BLaER1 treated with 17β-estradiol and CSF1 and Interleukin-3, amounts not matched to agents 10 nM and 100 nM (cell line): ENCODE measurements around the gene PTPRN2.
A peak's percentile ranks its signal among the peaks of the same experiment; 100 is the strongest.

Source experiments
- H3K27ac ChIP-seq, 11 experiments: shearing (Covaris generic); formaldehyde crosslinking; 2 replicates each; pipeline ENCODE4 v1.8.1; 2022
- H3K27me3 ChIP-seq, 11 experiments: shearing (Covaris generic); formaldehyde crosslinking; 2 replicates each; pipeline ENCODE4 v1.8.1; 2022
- H3K36me3 ChIP-seq, 11 experiments: shearing (Covaris generic); formaldehyde crosslinking; 2 replicates each; pipeline ENCODE4 v1.8.1; 2022
- H3K4me1 ChIP-seq, 10 experiments: shearing (Covaris generic); formaldehyde crosslinking; 2 replicates each; pipeline ENCODE4 v1.8.1; 2022
- H3K4me2 ChIP-seq, 11 experiments: shearing (Covaris generic); formaldehyde crosslinking; 2 replicates each; pipeline ENCODE4 v1.8.1; 2022
- H3K4me3 ChIP-seq, 10 experiments: shearing (Covaris generic); formaldehyde crosslinking; 2 replicates each; pipeline ENCODE4 v1.8.1; 2022
- H3K9ac ChIP-seq, 11 experiments: shearing (Covaris generic); formaldehyde crosslinking; 2 replicates each; pipeline ENCODE4 v1.8.1; 2022
- H3K9me3 ChIP-seq, 11 experiments: shearing (Covaris generic); formaldehyde crosslinking; replicated peaks in 1 of 11; 2 replicates each; pipeline ENCODE4 v1.8.1; 2022
- H4K20me1 ChIP-seq, 11 experiments: shearing (Covaris generic); formaldehyde crosslinking; 2 replicates each; pipeline ENCODE4 v1.8.1; 2022
- Cebpa-rat ChIP-seq, 11 experiments: shearing (Covaris generic); IDR thresholded peaks; 2 replicates each; pipeline ENCODE4 v1.8.1; 2022

Gene PTPRN2

DNA sequence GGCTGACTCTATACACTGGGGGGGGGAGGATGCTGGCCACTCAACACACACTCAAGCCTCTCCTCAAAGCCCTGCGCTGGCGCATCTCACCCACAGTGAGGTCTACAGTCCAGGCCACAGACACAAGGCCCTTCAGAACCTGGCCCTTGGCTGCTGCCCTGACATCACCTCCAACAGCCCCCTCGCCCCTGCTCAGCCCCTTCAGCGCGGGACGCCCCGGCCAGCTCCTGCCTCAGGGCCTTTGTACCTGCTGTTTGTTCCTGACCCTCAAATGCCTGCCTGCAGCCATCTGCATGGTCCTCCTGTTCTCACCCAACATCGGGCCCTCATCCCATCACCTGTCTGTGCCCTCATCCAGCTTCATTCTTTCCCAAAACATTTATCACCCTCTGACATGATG lies 678.3 kb downstream of the PTPRN2 start:
- no peak overlapping the region for H3K4me2 ChIP-seq
- H3K9ac ChIP-seq, result no peak overlapping the region
- H3K36me3 ChIP-seq, result no peaks in the 10 kb centered on the region
- no peaks in the 10 kb centered on the region; a peak in 2 of 22 replicates for H4K20me1 ChIP-seq
- no peak overlapping the region for H3K4me3 ChIP-seq
- H3K27ac ChIP-seq, result no peak overlapping the region
- TF ChIP-seq Cebpa-rat (IDR thresholded peaks at IDR 0.05), result no peak
- peaks cover 13 to 28% (median 25%) of the 10 kb centered on the region in 10 experiments for H3K4me1 ChIP-seq
- 0 out of 22 replicates have a peak, but pooled peaks cover 0 to 4% (median 0%) of the 10 kb centered on the region in 11 experiments for H3K27me3 ChIP-seq
- peaks cover 25 to 46% (median 39%) of the 10 kb centered on the region in 11 experiments for H3K9me3 ChIP-seq

DNA sequence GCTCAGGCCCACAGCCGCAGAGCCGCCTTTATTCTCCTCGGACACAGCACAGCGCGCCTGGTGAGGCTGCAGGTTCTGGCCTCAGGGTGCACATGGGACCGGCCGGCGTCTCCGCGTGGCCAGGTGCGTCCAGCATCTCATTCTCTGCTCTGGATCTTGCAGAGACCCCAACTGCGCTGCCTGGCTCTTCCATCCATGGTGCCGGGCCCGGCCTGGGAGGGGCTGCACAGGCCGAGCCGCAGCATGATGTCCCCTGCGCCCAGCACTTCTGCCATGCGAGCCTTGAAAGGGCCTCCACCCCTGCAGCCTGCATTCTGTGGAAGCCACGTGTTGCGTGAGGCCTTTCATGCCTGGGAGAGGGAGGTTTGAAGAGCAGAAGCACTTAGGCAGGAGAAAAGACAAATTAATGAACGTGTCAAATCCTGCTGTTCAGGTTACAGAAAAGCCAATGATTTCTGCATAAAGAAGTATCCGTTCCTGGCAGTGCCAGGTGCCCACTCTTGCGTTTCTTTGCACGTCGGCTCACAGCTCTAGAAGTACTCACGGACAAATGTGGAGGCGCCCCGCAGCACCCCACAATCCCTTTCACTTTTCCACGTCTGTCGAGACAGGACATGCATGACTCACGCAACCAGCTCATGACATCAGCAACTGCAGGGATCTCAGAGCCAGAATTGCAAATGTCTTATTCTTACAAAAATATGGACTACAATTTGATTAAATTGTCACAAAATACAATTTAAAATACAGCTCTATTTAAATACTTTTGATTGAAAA lies 679.4 kb downstream of the PTPRN2 start:
- no peak for TF ChIP-seq Cebpa-rat (IDR thresholded peaks at IDR 0.05)
- 0 out of 22 replicates have a peak, but pooled peaks cover 0 to 4% (median 0%) of the 10 kb centered on the region in 11 experiments for H3K27me3 ChIP-seq
- H4K20me1 ChIP-seq, result no peaks in the 10 kb centered on the region; a peak in 2 of 22 replicates
- no peaks in the 10 kb centered on the region for H3K36me3 ChIP-seq
- H3K9me3 ChIP-seq, result peaks cover 21 to 34% (median 31%) of the 10 kb centered on the region in 11 experiments; a peak in 21 of 22 replicates
- no peak overlapping the region for H3K27ac ChIP-seq
- H3K4me1 ChIP-seq, result peaks cover 13 to 35% (median 29%) of the 10 kb centered on the region in 10 experiments
- no peak overlapping the region for H3K4me3 ChIP-seq
- H3K4me2 ChIP-seq, result no peak overlapping the region
- no peak overlapping the region for H3K9ac ChIP-seq

DNA sequence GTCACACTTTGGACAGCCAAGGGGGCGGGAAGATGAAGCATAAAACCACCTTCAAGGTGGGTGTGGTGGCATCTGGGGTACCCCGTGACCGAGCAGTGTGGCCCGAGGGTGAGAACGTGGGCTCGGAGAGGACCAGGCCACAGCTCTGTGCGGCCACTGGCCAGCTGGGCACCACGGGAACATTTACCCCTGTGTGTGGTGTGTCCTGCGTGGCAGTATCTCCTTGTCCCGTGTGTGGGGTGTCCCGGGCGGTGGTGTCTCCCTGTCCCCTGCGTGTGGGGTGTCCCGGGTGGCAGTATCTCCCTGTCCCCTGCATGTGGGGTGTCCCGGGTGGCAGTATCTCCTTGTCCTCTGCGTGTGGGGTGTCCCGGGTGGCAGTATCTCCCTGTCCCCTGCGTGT lies 680.5 kb downstream of the PTPRN2 start:
- Histone ChIP-seq H3K9me3 (peaks cover 17 to 24% (median 21%) of the 10 kb centered on the region in 11 experiments; a peak in 21 of 22 replicates), H3K4me1 (peaks cover 13 to 35% (median 29%) of the 10 kb centered on the region in 10 experiments), H3K4me3 (no peak overlapping the region), H3K9ac (no peak overlapping the region), H3K27me3 (0 out of 22 replicates have a peak, but pooled peaks cover 0 to 4% (median 0%) of the 10 kb centered on the region in 11 experiments), H3K4me2 (peak overlapping the region in 4 of 11 experiments; percentile 61 to 95 (median 89); a peak in 2 of 22 replicates), H4K20me1 (no peaks in the 10 kb centered on the region; a peak in 2 of 22 replicates), H3K36me3 (no peaks in the 10 kb centered on the region), H3K27ac (no peak overlapping the region)
- no peak for TF ChIP-seq Cebpa-rat (IDR thresholded peaks at IDR 0.05)

DNA sequence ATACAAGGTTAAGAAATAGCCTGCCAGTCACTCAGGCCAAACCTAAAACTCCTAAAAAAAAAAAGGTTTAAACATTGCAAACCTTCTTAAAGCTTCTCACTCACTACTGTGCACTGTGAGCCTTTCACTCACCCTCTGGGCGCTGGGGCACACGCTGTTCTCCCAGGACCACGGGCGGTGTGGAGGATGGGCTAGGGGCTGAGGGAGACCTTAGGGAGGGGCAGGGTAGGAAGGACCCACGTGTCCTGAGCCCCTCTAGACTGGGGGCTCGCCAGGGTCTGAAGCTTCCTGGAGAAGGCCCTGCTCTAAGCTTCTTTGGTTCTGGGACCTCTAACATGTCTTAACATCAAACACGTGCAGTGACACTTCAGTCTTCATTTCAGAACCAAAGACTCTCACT lies 681.0 kb downstream of the PTPRN2 start:
- TF ChIP-seq Cebpa-rat (IDR thresholded peaks at IDR 0.05), result no peak
- H3K36me3 ChIP-seq, result no peaks in the 10 kb centered on the region
- no peak overlapping the region for H3K27ac ChIP-seq
- 0 out of 22 replicates have a peak, but pooled peaks cover 0 to 4% (median 0%) of the 10 kb centered on the region in 11 experiments for H3K27me3 ChIP-seq
- H3K9ac ChIP-seq, result no peak overlapping the region
- no peak overlapping the region for H3K4me3 ChIP-seq
- H3K4me2 ChIP-seq, result peak overlapping the region; percentile 44 to 95 (median 81); a peak in 21 of 22 replicates
- H3K4me1 ChIP-seq, result peaks cover 13 to 35% (median 29%) of the 10 kb centered on the region in 10 experiments
- peaks cover 12 to 19% (median 16%) of the 10 kb centered on the region in 11 experiments; a peak in 20 of 22 replicates for H3K9me3 ChIP-seq
- no peaks in the 10 kb centered on the region; a peak in 2 of 22 replicates for H4K20me1 ChIP-seq

DNA sequence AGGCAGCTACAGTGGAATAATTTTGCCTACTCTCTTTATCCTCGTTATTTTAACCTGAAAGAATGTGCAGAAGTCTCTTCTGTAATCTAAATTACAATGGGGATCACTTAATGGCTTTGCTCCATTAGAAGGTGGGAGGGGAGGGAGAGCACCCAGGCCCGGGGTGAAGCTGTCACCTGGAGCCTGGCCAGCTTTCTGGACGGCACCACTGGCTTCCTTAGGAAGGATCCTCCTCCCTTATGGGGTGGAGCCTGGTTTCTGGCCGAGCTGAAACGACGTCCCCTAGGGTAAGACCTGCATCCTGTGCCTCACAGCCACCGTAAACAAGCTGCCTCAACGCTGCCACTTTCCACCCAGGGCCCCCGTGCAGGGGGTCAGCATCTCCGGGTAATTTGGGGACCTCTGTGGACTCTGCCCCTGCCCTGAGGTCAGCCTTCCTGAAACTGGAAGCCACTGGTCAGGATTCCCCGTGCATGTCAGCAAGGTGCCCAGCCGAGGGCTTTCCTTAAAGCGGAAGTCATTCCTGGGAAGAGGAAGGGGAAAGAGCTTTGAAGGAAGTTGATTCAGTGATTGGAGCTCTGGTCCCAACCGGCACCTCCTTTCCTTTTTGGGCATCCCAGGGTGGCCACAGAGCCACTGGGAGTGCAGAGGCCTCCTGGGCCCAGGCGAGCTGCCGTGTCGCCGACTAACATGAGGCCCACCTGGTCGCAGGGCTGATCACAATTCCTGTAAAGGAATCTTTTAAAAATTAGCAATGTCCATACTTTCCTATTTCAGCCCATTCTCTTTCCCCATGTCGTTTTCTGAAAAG lies 681.8 kb downstream of the PTPRN2 start:
- no peaks in the 10 kb centered on the region for H3K36me3 ChIP-seq

GRCh38 chr7:157904866-157905570 lies 682.6 kb downstream of the PTPRN2 start:
- TF ChIP-seq Cebpa-rat (IDR thresholded peaks at IDR 0.05), result no peak
- H3K9ac ChIP-seq, result no peak overlapping the region; a peak in 1 of 22 replicates
- no peak overlapping the region for H3K4me3 ChIP-seq
- 0 out of 22 replicates have a peak, but pooled peaks cover 0 to 4% (median 0%) of the 10 kb centered on the region in 11 experiments for H3K27me3 ChIP-seq
- peaks cover 13 to 35% (median 29%) of the 10 kb centered on the region in 10 experiments for H3K4me1 ChIP-seq
- peaks cover 0 to 4% (median 3%) of the 10 kb centered on the region in 11 experiments; a peak in 11 of 22 replicates for H3K9me3 ChIP-seq
- H3K4me2 ChIP-seq, result peak overlapping the region in 9 of 11 experiments; percentile 24 to 95 (median 82); a peak in 15 of 22 replicates
- no peak overlapping the region for H3K27ac ChIP-seq
- no peaks in the 10 kb centered on the region for H3K36me3 ChIP-seq
- H4K20me1 ChIP-seq, result peaks cover 0 to 2% (median 0%) of the 10 kb centered on the region in 11 experiments; a peak in 2 of 22 replicates

More for the DNA sequence above, 681.8 kb downstream of the PTPRN2 start:
- H3K27ac ChIP-seq, result peak overlapping the region in 1 of 11 experiments; percentile 37; a peak in 2 of 22 replicates
- no peak overlapping the region for H3K4me3 ChIP-seq
- 0 out of 22 replicates have a peak, but pooled peaks cover 0 to 4% (median 0%) of the 10 kb centered on the region in 11 experiments for H3K27me3 ChIP-seq
- H4K20me1 ChIP-seq, result no peaks in the 10 kb centered on the region; a peak in 2 of 22 replicates
- H3K9ac ChIP-seq, result peak overlapping the region in 4 of 11 experiments; percentile 5 to 21 (median 16); a peak in 2 of 22 replicates
- peaks cover 6 to 13% (median 11%) of the 10 kb centered on the region in 11 experiments; a peak in 19 of 22 replicates for H3K9me3 ChIP-seq
- TF ChIP-seq Cebpa-rat (IDR thresholded peaks at IDR 0.05), result no peak
- peak overlapping the region; percentile 44 to 95 (median 81) for H3K4me2 ChIP-seq
- H3K4me1 ChIP-seq, result peaks cover 13 to 35% (median 29%) of the 10 kb centered on the region in 10 experiments

DNA sequence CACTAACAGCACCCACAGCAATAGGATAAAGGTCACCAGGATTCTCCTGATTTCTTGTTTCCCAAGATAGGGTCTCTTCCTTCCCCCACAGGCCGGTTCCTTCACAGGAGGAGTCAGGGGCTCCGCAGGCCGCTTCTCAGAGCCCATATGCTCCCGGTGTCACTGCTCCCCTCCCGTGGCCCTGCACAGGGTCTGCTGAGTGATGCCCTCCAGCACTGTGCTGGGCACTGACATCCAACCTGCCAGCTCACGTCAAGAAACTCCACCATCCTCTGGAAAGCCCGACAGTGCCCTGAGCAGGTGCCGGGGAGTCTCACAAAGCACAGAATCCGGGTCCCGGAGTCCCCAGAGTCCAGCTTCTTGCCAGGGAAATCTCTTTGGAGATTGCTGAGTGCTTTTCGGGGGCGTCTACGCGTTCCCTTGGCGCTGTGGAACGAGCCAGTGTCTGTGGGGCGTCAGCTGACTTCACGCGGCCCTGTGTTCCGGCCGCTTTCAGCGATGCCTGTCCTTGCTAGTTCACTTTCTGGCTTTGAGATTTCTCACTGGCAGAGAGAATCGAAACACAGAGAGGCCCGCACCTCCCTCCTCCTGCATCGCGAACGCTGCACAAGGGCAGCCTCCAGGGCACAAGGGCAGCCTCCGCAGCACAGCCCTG lies 683.3 kb downstream of the PTPRN2 start:
- Histone ChIP-seq H3K36me3 (no peaks in the 10 kb centered on the region), H3K4me1 (peaks cover 13 to 35% (median 29%) of the 10 kb centered on the region in 10 experiments), H3K27me3 (0 out of 22 replicates have a peak, but pooled peaks cover 0 to 4% (median 0%) of the 10 kb centered on the region in 11 experiments), H3K9ac (no peak overlapping the region), H3K4me2 (peak overlapping the region in 9 of 11 experiments; percentile 14 to 95 (median 82); a peak in 14 of 22 replicates), H3K4me3 (no peak overlapping the region), H4K20me1 (peaks cover 0 to 3% (median 0%) of the 10 kb centered on the region in 11 experiments; a peak in 2 of 22 replicates), H3K27ac (no peak overlapping the region), H3K9me3 (no peaks in the 10 kb centered on the region)
- no peak for TF ChIP-seq Cebpa-rat (IDR thresholded peaks at IDR 0.05)
